ENCODE results near the gene SLC15A3.
"Not testable (repeated sequence)": the region's sequence is repeated elsewhere in the genome, so short reads cannot be mapped to it uniquely, and the experiment has no call there.

Gene SLC15A3

DNA sequence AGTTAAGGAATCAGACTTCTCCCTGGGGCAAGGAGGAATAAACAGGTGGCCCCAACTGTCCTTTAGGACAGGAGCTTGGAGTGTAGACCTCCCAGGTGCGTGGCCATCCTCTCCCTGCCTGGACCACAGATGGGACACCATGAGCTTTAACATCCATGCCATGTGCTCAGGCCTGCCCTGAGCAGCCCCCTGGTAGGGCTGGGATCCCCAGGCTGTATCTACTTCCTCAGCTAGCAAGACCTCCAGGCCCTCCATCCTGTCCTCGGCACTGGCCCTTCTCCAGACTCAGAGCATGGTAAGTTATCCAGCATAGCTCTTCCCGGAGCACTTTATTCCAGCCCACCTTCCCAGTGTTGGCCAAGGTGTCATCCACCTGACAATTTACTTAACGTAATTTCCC lies 25.2 kb upstream of the SLC15A3 start:
- DNase-seq (ENCODE audit: insufficient read length, low spot score) (no peak), FAIRE-seq (no peak)

- FAIRE-seq, result no peak
- DNase-seq (ENCODE audit: insufficient read length, low spot score), result no peak
Measured at GRCh38 chr11:60974726-60975125, 22.8 kb upstream of the SLC15A3 start.

DNA sequence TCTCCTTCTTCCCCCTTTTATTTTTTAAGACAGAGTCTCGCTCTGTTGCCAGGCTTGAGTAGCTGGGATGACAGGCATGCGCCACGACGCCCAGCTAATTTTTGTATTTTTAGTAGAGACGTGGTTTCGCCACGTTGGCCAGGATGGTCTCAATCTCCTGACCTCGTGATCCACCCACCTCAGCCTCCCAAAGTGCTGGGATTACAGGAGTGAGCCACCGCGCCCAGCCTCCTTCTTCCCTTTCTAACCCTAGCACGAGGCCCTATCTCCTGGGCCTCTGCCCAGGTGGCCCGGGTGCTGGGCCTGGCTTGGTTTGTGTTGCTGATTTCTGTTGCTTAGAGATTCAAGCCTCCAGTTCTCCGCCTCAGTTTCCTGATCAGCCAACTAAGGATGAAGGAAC lies 22.3 kb upstream of the SLC15A3 start:
- FAIRE-seq, result not testable (repeated sequence)

DNA sequence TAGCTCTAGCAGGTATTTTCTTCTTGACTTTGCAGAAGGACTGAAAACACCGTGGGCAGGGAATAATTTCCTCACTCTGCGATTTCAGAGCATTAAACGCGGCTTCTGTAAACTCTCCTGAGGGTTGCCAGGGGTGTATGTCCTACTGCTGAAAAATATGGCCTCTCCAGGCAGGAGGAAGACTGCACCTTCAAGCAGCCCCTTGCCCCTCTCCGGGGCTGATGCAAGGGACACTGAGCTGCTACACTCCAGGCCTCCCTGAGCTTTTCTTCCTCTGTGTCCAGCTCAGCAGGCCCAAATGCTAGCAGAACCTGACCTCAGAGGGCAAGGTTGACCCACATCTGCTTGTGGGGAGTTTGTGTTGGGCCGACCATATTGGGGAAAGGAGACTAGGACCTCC lies 21.7 kb upstream of the SLC15A3 start:
- no peak for FAIRE-seq
- DNase-seq (ENCODE audit: insufficient read length, low spot score), result no peak

More for the DNA sequence above, 22.3 kb upstream of the SLC15A3 start:
- DNase-seq (ENCODE audit: insufficient read length, low spot score), result not testable (repeated sequence)

DNA sequence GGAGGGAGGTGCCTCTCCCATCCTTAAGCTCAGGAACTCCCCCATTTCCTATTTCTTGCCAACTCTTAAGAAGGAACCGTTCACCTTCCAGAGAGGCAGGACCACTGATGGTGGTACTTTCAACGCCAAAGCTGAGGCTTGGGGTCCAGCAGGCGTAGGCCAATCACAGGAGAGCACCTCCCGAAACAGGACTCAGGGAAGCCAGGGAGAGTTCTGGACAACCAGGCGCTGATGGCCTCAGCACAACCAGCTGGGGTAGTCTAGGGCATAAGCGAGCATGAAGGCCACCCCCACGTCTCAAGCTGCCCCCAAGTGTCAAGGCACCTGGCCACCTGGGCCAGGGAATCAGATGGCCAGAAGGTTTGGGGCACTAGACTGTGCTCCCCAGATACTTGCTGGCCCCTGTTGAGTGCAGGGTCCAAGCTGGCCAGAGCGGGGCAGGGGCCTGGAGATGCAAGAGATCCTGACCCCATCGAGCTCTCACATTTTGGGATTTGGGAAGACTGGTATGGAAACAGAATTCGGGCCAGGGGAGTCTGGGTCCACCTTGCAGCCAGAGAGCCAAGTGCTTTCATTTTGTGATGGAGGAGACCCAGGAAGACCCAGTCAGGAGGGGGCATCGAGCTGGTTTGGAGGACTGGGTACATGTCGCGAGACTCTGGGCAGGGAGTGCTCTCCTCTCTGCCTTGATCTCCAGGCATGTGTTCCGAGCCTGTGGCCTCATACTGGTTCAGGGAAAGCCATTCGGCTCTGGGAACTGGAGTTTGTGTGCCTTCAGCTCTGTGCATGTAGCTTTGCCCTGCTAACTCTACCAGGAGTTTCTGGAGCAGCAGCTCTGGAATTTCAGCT lies 20.4 kb upstream of the SLC15A3 start:
- DNase-seq (ENCODE audit: insufficient read length, low spot score), result no peak
- no peak for FAIRE-seq

DNA sequence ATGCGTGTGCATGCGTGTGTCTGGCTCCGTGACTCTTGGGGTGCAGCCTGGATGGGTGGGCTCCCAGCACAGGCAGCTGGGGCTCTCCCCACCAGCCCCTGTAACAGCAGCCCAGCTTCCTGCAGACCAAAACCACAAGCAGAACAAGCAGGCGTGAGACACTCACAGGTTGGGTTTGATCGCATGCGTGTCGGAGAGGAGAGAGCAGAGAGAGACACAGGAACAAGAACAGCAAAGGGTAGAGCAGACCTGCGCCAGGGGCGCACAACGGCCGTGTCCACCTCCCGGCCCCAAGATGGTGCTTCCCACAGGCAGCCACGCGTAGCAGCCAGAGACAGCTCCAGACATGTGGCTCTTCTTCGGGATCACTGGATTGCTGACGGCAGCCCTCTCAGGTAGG lies 19.5 kb upstream of the SLC15A3 start, which contains the start of gene CD6:
Gene CD6 (plus strand): TSS at position 161 of the 400 bp plus-strand sequence. CDS start 186 bp downstream, at position 347.
- no peak for FAIRE-seq

GRCh38 chr11:60970890-60971289 lies 18.9 kb upstream of the SLC15A3 start:
- FAIRE-seq, result no peak
- DNase-seq (ENCODE audit: insufficient read length, low spot score), result no peak

More for the DNA sequence above, 19.5 kb upstream of the SLC15A3 start, which contains the start of gene CD6:
- no peak for DNase-seq (ENCODE audit: insufficient read length, low spot score)

GRCh38 chr11:60970369-60970774 lies 18.4 kb upstream of the SLC15A3 start:
- DNase-seq (ENCODE audit: insufficient read length, low spot score) (peak; percentile 62), FAIRE-seq (no peak)

GRCh38 chr11:60968223-60968622 lies 16.2 kb upstream of the SLC15A3 start:
- FAIRE-seq, result no peak
- DNase-seq (ENCODE audit: insufficient read length, low spot score), result no peak

GRCh38 chr11:60966890-60967289 lies 14.9 kb upstream of the SLC15A3 start:
- DNase-seq (ENCODE audit: insufficient read length, low spot score), result no peak
- no peak for FAIRE-seq

DNA sequence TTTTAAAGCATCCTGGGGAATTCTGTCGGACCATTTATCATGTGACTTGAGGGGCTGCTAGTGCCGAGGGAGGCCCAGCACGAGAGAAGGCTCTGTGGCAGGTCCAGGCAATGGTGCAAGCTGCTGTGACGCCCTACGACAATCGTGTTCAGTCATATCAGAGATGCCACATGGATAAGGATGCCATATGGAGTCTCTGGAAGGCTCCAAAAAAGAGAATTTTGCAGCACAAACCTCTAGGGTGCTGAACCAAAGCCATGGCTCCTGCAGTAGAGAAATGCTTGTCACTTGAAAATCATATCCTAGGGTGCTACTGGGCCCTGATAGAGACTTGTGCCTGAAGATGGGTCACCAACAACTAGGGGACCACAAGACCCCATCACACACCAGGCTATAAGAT lies 12.8 kb upstream of the SLC15A3 start:
- FAIRE-seq (no peak), DNase-seq (ENCODE audit: insufficient read length, low spot score) (no peak)

GRCh38 chr11:60960405-60960804 lies 8.4 kb upstream of the SLC15A3 start:
- no peak for DNase-seq (ENCODE audit: insufficient read length, low spot score)
- FAIRE-seq, result no peak

DNA sequence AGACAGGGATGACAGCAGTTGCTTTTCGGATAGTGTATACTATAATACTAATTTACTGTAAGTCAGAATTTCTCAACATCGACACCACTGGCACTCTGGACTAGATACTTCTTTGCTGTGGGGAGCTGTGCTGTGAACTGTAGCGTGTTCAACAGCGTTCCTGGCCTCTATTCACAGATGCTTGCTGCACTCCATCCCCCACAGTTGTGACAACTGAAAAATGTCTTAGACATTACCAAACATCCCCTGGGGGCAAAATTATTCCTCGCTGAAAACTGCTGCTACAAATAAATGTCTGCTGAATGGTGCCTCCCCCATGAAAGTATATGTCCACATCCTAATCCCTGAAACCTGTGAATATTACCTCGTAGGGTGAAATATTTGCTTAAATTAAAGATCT lies 7.5 kb upstream of the SLC15A3 start:
- no peak for FAIRE-seq
- no peak for DNase-seq (ENCODE audit: insufficient read length, low spot score)

- no peak for DNase-seq (ENCODE audit: insufficient read length, low spot score)
- no peak for FAIRE-seq
Measured at GRCh38 chr11:60957188-60957587, 5.2 kb upstream of the SLC15A3 start.

DNA sequence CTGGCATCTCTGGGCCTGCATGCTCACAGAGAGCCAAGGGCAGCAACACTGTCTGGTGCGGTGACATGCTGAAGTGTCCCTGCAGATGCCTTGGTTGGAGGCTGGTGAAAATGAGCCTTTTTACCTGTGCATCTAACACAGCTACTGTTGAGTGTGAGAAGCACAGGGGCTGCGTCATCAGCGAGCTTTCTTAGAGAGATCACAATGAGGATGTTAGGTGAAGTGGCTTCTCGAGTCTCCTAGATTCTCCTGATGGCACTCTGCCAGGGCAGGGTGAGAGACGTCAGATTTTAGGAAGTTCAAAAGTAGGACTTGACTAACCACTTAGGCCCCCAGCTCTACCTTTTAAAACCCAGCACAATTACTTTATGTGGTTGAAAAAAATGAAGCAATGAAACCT lies 3.6 kb upstream of the SLC15A3 start:
- DNase-seq (ENCODE audit: insufficient read length, low spot score) (no peak), FAIRE-seq (no peak)

GRCh38 chr11:60954421-60954820 lies 2.4 kb upstream of the SLC15A3 start:
- DNase-seq (ENCODE audit: insufficient read length, low spot score), result no peak
- no peak for FAIRE-seq

DNA sequence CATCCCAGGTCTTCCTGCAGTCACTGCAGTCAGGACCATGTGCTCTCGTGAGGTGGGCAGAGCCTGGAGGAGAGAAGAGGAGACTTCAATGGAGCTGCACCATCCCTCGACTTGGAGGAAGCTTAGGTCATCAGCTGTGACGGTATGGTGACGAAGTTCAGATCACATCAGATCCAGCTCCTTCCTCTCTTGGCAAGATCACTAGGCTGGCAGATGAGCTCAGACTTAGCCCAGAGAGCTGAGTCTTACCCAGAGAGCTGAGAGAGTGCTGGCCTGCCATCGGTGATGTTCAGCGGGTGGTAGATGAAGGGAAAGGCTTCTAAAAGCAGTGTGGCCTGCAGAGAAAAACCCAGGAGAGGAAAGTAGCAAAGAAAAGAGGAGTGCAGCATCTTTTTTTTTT lies 1.8 kb upstream of the SLC15A3 start:
- peak; percentile 35 for FAIRE-seq

GRCh38 chr11:60952742-60953170 lies 780 bp upstream of the SLC15A3 start:
- FAIRE-seq, result no peak
- DNase-seq (ENCODE audit: insufficient read length, low spot score), result no peak

More for the DNA sequence above, 1.8 kb upstream of the SLC15A3 start:
- DNase-seq (ENCODE audit: insufficient read length, low spot score), result no peak

DNA sequence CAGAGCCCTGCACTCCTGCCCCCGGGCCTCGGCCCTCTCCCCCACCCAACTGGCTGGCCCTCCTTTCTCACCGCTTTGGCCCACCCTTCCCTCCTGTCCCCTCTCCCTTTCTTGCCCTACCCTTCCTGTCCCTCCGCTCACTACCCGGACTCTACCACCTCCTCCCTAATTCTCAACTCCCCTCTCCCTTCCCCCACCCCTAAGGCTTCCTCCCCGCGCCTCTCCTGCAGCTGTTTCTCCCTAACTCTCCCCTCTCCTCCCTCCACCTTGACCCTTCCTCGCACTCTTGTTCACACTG lies 421 bp downstream of the SLC15A3 start:
- DNase-seq (ENCODE audit: insufficient read length, low spot score) (no peak), FAIRE-seq (no peak)

- DNase-seq (ENCODE audit: insufficient read length, low spot score), result no peak
- no peak for FAIRE-seq
Measured at GRCh38 chr11:60950933-60951605, 907 bp downstream of the SLC15A3 start.

GRCh38 chr11:60950024-60950423 lies 2.0 kb downstream of the SLC15A3 start:
- DNase-seq (ENCODE audit: insufficient read length, low spot score), result no peak
- peak; percentile 66 for FAIRE-seq

DNA sequence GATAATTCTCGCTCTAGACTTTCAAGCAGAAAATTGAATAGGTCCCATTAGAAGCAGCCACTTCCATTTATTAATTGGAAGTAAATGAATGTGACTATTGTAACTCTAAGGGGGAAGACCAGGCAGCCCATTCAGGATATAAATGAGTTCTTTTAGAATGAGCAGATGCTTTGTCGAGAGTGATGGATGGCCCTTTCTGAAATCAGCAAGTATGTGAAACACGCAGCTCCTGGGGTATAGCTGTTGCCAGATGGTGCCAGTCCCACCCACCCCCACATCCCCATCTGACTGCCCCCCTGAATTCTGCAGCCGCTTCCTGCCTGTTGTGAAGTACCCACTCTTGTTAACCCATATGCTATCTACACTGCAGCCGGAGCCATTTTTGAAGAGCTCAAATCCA lies 3.7 kb downstream of the SLC15A3 start:
- FAIRE-seq, result no peak
- DNase-seq (ENCODE audit: insufficient read length, low spot score), result no peak

Measured in GM19239 (cell line).